ENCODE results near the gene STARD9. TPM values are rescaled to one million over a fixed set of nuclear protein-coding genes. Genes with fewer than 3 reads are reported as not detected.
A peak's percentile ranks its signal among the peaks of the same experiment; 100 is the strongest.
"Not testable (repeated sequence)": the region's sequence is repeated elsewhere in the genome, so short reads cannot be mapped to it uniquely, and the experiment has no call there.

The STARD9 gene
- 5.2 TPM for polyA plus RNA-seq (2013, experiment 1 of 2; ENCODE audit: insufficient read length)
- 6.0 TPM for polyA plus RNA-seq (2013, experiment 2 of 2; ENCODE audit: insufficient read length)

GRCh38 chr15:42575188-42576039 is at the start of gene STARD9:
STARD9 (plus strand) TSS chr15:42575606; CDS start chr15:42575716, 110 bp downstream.
- DNase-seq = peak; percentile 99

- DNase-seq = no peak
Observed at GRCh38 chr15:42528970-42529369, 46.4 kb upstream of the STARD9 start.

GRCh38 chr15:42533246-42533645 is 42.2 kb upstream of the STARD9 start:
- no peak for DNase-seq

GRCh38 chr15:42544853-42545629 is 30.4 kb upstream of the STARD9 start:
- DNase-seq = no peak

GRCh38 chr15:42547918-42548248 is 27.5 kb upstream of the STARD9 start:
- DNase-seq = no peak

GRCh38 chr15:42548249-42549031 is 27.0 kb upstream of the STARD9 start, which contains the start of the genes HAUS2 and LRRC57:
HAUS2 (plus strand) TSS chr15:42548838; CDS start chr15:42548873, 35 bp downstream.
LRRC57 (minus strand) TSS chr15:42548793; CDS start chr15:42548434, 359 bp downstream.
- DNase-seq = peak; percentile 84

- peak; percentile 37 for DNase-seq
Observed at GRCh38 chr15:42549032-42549491, 26.3 kb upstream of the STARD9 start.

- no peak for DNase-seq
Observed at GRCh38 chr15:42549741-42550392, 25.5 kb upstream of the STARD9 start.

- DNase-seq = no peak
Observed at GRCh38 chr15:42553554-42553953, 21.9 kb upstream of the STARD9 start.

GRCh38 chr15:42556550-42557207 is 18.7 kb upstream of the STARD9 start:
- not testable (repeated sequence) for DNase-seq

- DNase-seq = no peak
Observed at GRCh38 chr15:42558739-42559138, 16.7 kb upstream of the STARD9 start.

- no peak for DNase-seq
Observed at GRCh38 chr15:42576040-42576594, 711 bp downstream of the STARD9 start.

GRCh38 chr15:42576776-42577175 is 1.4 kb downstream of the STARD9 start:
- DNase-seq = no peak

GRCh38 chr15:42577514-42578031 is 2.2 kb downstream of the STARD9 start:
- DNase-seq = peak; percentile 72

GRCh38 chr15:42578984-42579537 is 3.7 kb downstream of the STARD9 start:
- no peak for DNase-seq

GRCh38 chr15:42581272-42581730 is 5.9 kb downstream of the STARD9 start:
- DNase-seq = peak; percentile 80

GRCh38 chr15:42582569-42583375 is 7.4 kb downstream of the STARD9 start:
- no peak for DNase-seq

GRCh38 chr15:42584031-42584765 is 8.8 kb downstream of the STARD9 start:
- no peak for DNase-seq

Measured in fibroblast of skin of scalp (primary cell).